ENCODE measurements around the gene ENOSF1.
"Not testable (repeated sequence)": the region's sequence is repeated elsewhere in the genome, so short reads cannot be mapped to it uniquely, and the experiment has no call there.

The ENOSF1 gene

GRCh38 chr18:712401-713134, at the start of gene ENOSF1:
ENOSF1 (minus strand) TSS chr18:712630; CDS start chr18:712587, 43 bp downstream.
- peak; percentile 80 to 91 for DNase-seq

- DNase-seq: not testable (repeated sequence)
Measured at GRCh38 chr18:759864-760263, 47.4 kb upstream of the ENOSF1 start.

- DNase-seq: no peak
Measured at GRCh38 chr18:755506-755905, 43.1 kb upstream of the ENOSF1 start.

GRCh38 chr18:754656-755055, 42.2 kb upstream of the ENOSF1 start:
- no peak for DNase-seq

- no peak for DNase-seq
Measured at GRCh38 chr18:750456-750855, 38.0 kb upstream of the ENOSF1 start.

- no peak for DNase-seq
Measured at GRCh38 chr18:744832-745597, 32.6 kb upstream of the ENOSF1 start.

- no peak for DNase-seq
Measured at GRCh38 chr18:741931-742512, 29.6 kb upstream of the ENOSF1 start.

- DNase-seq: no peak
Measured at GRCh38 chr18:732371-732770, 19.9 kb upstream of the ENOSF1 start.

- DNase-seq: no peak
Measured at GRCh38 chr18:731185-731584, 18.8 kb upstream of the ENOSF1 start.

- no peak for DNase-seq
Measured at GRCh38 chr18:730692-731091, 18.3 kb upstream of the ENOSF1 start.

- not testable (repeated sequence) for DNase-seq
Measured at GRCh38 chr18:730120-730519, 17.7 kb upstream of the ENOSF1 start.

GRCh38 chr18:725646-726045, 13.2 kb upstream of the ENOSF1 start:
- no peak for DNase-seq

- no peak for DNase-seq
Measured at GRCh38 chr18:723541-724080, 11.2 kb upstream of the ENOSF1 start.

- no peak for DNase-seq
Measured at GRCh38 chr18:717003-717402, 4.6 kb upstream of the ENOSF1 start.

GRCh38 chr18:715626-716025, 3.2 kb upstream of the ENOSF1 start:
- DNase-seq: no peak

- DNase-seq: no peak
Measured at GRCh38 chr18:713135-713490, 683 bp upstream of the ENOSF1 start.

- DNase-seq: peak; percentile 71 to 73
Measured at GRCh38 chr18:711657-712400, 601 bp downstream of the ENOSF1 start.

- DNase-seq: no peak
Measured at GRCh38 chr18:711310-711656, 1.1 kb downstream of the ENOSF1 start.

- DNase-seq: no peak
Measured at GRCh38 chr18:710418-711300, 1.8 kb downstream of the ENOSF1 start.

- DNase-seq: no peak
Measured at GRCh38 chr18:709771-710170, 2.7 kb downstream of the ENOSF1 start.

GRCh38 chr18:708096-708495, 4.3 kb downstream of the ENOSF1 start:
- no peak for DNase-seq

GRCh38 chr18:706405-706804, 6.0 kb downstream of the ENOSF1 start:
- no peak for DNase-seq
